Activated CD8-positive, alpha-beta T cell treated with anti-CD3 and anti-CD28 coated beads for 36 hours (primary cell): Measurements from ENCODE around the gene SPINK6. TPM values are rescaled to one million over a fixed set of nuclear protein-coding genes. Genes with fewer than 3 reads are reported as not detected.

Source experiments
- ATAC-seq: fragments of 200-7000 bp; cut with Tn5 transposase; one replicate; pipeline ENCODE4 v1.10.0; 2021; ENCODE audit warnings: mild to moderate bottlenecking, moderate library complexity
- CTCF ChIA-PET: fragments of 350-600 bp; sonication (Branson Sonifier 250); formaldehyde crosslinking; loops from one replicate; lab custom pipeline; 2021; ENCODE audit warnings: antibody characterized with exemption; lab: Charles Lee
- POLR2A ChIA-PET: fragments of 350-600 bp; sonication (Branson Sonifier 250); formaldehyde crosslinking; loops from one replicate; lab custom pipeline; 2021; ENCODE audit warnings: antibody characterized with exemption; lab: Charles Lee
- DNase-seq: peaks from one replicate; pipeline ENCODE4 v3.0.0-alpha.2; 2020
- H3K27ac Mint-ChIP-seq: one replicate; pipeline ENCODE4 v1.8.0; 2021; ENCODE audit warnings: mild to moderate bottlenecking, mixed read lengths
- H3K27me3 Mint-ChIP-seq: one replicate; pipeline ENCODE4 v1.8.0; 2021; ENCODE audit warnings: mixed read lengths
- H3K36me3 Mint-ChIP-seq: one replicate; pipeline ENCODE4 v1.8.0; 2021; ENCODE audit warnings: low read depth, mixed read lengths
- H3K4me1 Mint-ChIP-seq: one replicate; pipeline ENCODE4 v1.8.0; 2021; ENCODE audit warnings: low read depth, mixed read lengths
- H3K4me3 Mint-ChIP-seq: one replicate; pipeline ENCODE4 v1.8.0; 2021; ENCODE audit warnings: mild to moderate bottlenecking, moderate library complexity, mixed read lengths
- H3K9me3 Mint-ChIP-seq: one replicate; pipeline ENCODE4 v1.8.0; 2021; ENCODE audit warnings: mixed read lengths
- CTCF ChIP-seq: fragments of 200-600 bp; IDR thresholded peaks from one replicate; pipeline ENCODE4 v1.8.0; 2022; ENCODE audit warnings: antibody characterized with exemption, mild to moderate bottlenecking
- intact Hi-C: fragments of 100-400 bp; cut with micrococcal nuclease; formaldehyde crosslinking; loops from one replicate; pipeline ENCODE4 v1.10.0; 2022
- total RNA-seq, 2 experiments: library from RNA; stranded (reverse); gene quantifications; one replicate each; pipeline ENCODE4 v1.2.3, GENCODE V29; 2021

The SPINK6 gene
- total RNA-seq, 2 experiments from 2014 or later: not detected

GRCh38 chr5:148261221-148261620 is 58.4 kb downstream of the SPINK6 start:
- H3K9me3 Mint-ChIP-seq: peaks cover 19% of the 10 kb centered on the region
- H3K27ac Mint-ChIP-seq: no peak overlapping the region
- ChIA-PET CTCF (no interaction called here), POLR2A (no interaction called here)
- no peaks in the 10 kb centered on the region for H3K4me1 Mint-ChIP-seq
- ATAC-seq: no peak
- no peak for DNase-seq
- H3K4me3 Mint-ChIP-seq: no peak overlapping the region
- intact Hi-C loops: no loop called here
- H3K36me3 Mint-ChIP-seq: peaks cover 2% of the 10 kb centered on the region
- no peak for TF ChIP-seq CTCF
- H3K27me3 Mint-ChIP-seq: peaks cover 1% of the 10 kb centered on the region

Other genes with a start within 250 kb of the SPINK6 start
- gene SPINK5, start 139.1 kb upstream of the SPINK6 start, total RNA-seq: not detected
- gene SPINK14, start 34.5 kb upstream of the SPINK6 start, total RNA-seq: not detected
- not detected for gene MARCOL, start 35.5 kb downstream of the SPINK6 start, total RNA-seq
- not detected for gene SPINK13, start 65.8 kb downstream of the SPINK6 start, total RNA-seq
- gene SPINK7, start 109.4 kb downstream of the SPINK6 start, total RNA-seq: not detected
- gene SPINK9, start 132.5 kb downstream of the SPINK6 start, total RNA-seq: not detected
- gene FBXO38, start 180.9 kb downstream of the SPINK6 start, total RNA-seq: 10 to 100 TPM; 38.0 to 39.6 TPM